ENCODE measurements around the gene PCDHB16.
"Not testable (repeated sequence)": the region's sequence is repeated elsewhere in the genome, so short reads cannot be mapped to it uniquely, and the experiment has no call there.

PCDHB16 gene

GRCh38 chr5:141184117-141184855, 2.1 kb downstream of the PCDHB16 start:
- DNase-seq, result not testable (repeated sequence)

- peak; percentile 21 for DNase-seq
These were observed 4.8 kb downstream of the PCDHB16 start, which contains the start of gene PCDHB9 for GRCh38 chr5:141186897-141187512. TSS of gene PCDHB9 (plus strand) at chr5:141187161. CDS start at chr5:141187319, 158 bp downstream.

GRCh38 chr5:141188682-141189081, 6.5 kb downstream of the PCDHB16 start:
- not testable (repeated sequence) for DNase-seq

- DNase-seq, result not testable (repeated sequence)
These were observed 6.9 kb downstream of the PCDHB16 start for GRCh38 chr5:141189131-141189530.

GRCh38 chr5:141192110-141192725, 10.0 kb downstream of the PCDHB16 start, which contains the start of gene PCDHB10:
TSS of gene PCDHB10 (plus strand) at chr5:141192353. CDS start at chr5:141192553, 200 bp downstream.
- DNase-seq, result peak; percentile 50

- not testable (repeated sequence) for DNase-seq
These were observed 12.1 kb downstream of the PCDHB16 start for GRCh38 chr5:141194332-141194731.

- no peak for DNase-seq
These were observed 14.2 kb downstream of the PCDHB16 start for GRCh38 chr5:141196363-141196762.

- DNase-seq, result peak; percentile 18
These were observed 17.4 kb downstream of the PCDHB16 start, which contains the start of gene PCDHB11 for GRCh38 chr5:141199359-141200235. TSS of gene PCDHB11 (plus strand) at chr5:141199627. CDS start at chr5:141199775, 148 bp downstream.

GRCh38 chr5:141201126-141201525, 18.9 kb downstream of the PCDHB16 start:
- DNase-seq, result not testable (repeated sequence)

- DNase-seq, result not testable (repeated sequence)
These were observed 19.5 kb downstream of the PCDHB16 start for GRCh38 chr5:141201646-141202045.

GRCh38 chr5:141208478-141208877, 26.3 kb downstream of the PCDHB16 start, which contains the start of gene PCDHB12:
TSS of gene PCDHB12 (plus strand) at chr5:141208719. CDS start at chr5:141208908, 189 bp downstream.
- DNase-seq, result no peak

GRCh38 chr5:141210281-141210680, 28.1 kb downstream of the PCDHB16 start:
- DNase-seq, result not testable (repeated sequence)

GRCh38 chr5:141210849-141211248, 28.7 kb downstream of the PCDHB16 start:
- DNase-seq, result not testable (repeated sequence)

- peak; percentile 0 for DNase-seq
These were observed 31.6 kb downstream of the PCDHB16 start, which contains the start of gene PCDHB13 for GRCh38 chr5:141213656-141214339. TSS of gene PCDHB13 (plus strand) at chr5:141213919. CDS start at chr5:141214124, 205 bp downstream.

GRCh38 chr5:141214583-141214982, 32.4 kb downstream of the PCDHB16 start:
- not testable (repeated sequence) for DNase-seq

GRCh38 chr5:141215504-141215903, 33.3 kb downstream of the PCDHB16 start:
- not testable (repeated sequence) for DNase-seq

GRCh38 chr5:141216035-141216434, 33.8 kb downstream of the PCDHB16 start:
- DNase-seq, result not testable (repeated sequence)

GRCh38 chr5:141223112-141223783, 41.1 kb downstream of the PCDHB16 start, which contains the start of gene PCDHB14:
TSS of gene PCDHB14 (plus strand) at chr5:141223343. CDS start at chr5:141223506, 163 bp downstream.
- peak; percentile 46 for DNase-seq

- not testable (repeated sequence) for DNase-seq
These were observed 42.7 kb downstream of the PCDHB16 start for GRCh38 chr5:141224844-141225243.

- DNase-seq, result not testable (repeated sequence)
These were observed 43.2 kb downstream of the PCDHB16 start for GRCh38 chr5:141225421-141225820.
